ENCODE data around the gene EHBP1L1.

EHBP1L1 gene

GRCh38 chr11:65621460-65621859 lies 45.6 kb downstream of the EHBP1L1 start:
- H3K27ac ChIP-seq, result peak overlapping the region; percentile 0; the same call in 1 of the 2 replicates
- TF ChIP-seq, protein P1, sequence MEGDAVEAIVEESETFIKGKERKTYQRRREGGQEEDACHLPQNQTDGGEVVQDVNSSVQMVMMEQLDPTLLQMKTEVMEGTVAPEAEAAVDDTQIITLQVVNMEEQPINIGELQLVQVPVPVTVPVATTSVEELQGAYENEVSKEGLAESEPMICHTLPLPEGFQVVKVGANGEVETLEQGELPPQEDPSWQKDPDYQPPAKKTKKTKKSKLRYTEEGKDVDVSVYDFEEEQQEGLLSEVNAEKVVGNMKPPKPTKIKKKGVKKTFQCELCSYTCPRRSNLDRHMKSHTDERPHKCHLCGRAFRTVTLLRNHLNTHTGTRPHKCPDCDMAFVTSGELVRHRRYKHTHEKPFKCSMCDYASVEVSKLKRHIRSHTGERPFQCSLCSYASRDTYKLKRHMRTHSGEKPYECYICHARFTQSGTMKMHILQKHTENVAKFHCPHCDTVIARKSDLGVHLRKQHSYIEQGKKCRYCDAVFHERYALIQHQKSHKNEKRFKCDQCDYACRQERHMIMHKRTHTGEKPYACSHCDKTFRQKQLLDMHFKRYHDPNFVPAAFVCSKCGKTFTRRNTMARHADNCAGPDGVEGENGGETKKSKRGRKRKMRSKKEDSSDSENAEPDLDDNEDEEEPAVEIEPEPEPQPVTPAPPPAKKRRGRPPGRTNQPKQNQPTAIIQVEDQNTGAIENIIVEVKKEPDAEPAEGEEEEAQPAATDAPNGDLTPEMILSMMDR (conservative IDR thresholded peaks at IDR 0.05; ENCODE audit: low read depth), result no peak
- CTCF ChIA-PET, result no interaction called here
- POLR2A ChIA-PET (ENCODE audit: low non-redundant PET), result no interaction called here
- DNase-seq (ENCODE audit: low spot score), result no peak

DNA sequence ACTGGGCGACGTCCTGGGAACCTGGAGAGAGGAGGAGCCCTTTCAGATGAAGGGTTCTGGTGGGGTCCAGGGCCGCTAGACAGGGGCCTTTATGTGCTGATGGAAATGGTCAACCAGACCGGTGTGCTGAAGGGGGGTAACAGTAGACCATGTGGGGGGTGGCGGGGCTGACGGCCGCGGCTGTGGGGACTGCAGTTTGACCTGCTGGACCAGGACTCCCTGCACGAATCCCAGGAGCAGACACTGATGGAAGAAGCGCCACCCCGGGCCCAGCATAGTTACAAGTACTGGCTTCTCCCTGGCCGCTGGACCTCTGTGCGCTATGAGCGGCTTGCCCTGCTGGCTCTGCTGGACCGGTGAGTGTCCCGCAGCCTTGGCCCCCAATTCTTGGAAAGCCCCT lies 46.2 kb downstream of the EHBP1L1 start:
- TF ChIP-seq, protein P1 (conservative IDR thresholded peaks at IDR 0.05; ENCODE audit: low read depth), result no peak
- ChIA-PET CTCF (no interaction called here), POLR2A (ENCODE audit: low non-redundant PET) (interaction anchor here (0.7 kb wide), 1 partner anchor 31 kb away, joined by 3 read pairs; no protein-coding TSS in a partner anchor)
- H3K27ac ChIP-seq, result peak overlapping the region; percentile 0; the same call in 1 of the 2 replicates
- DNase-seq (ENCODE audit: low spot score), result no peak

GRCh38 chr11:65623177-65623576 lies 47.3 kb downstream of the EHBP1L1 start:
- TF ChIP-seq, protein P1 (conservative IDR thresholded peaks at IDR 0.05; ENCODE audit: low read depth), result no peak
- CTCF ChIA-PET, result interaction anchor here (0.9 kb wide), 1 partner anchor 15 kb away, joined by 4 read pairs; the partner anchor contains the start of gene SIPA1
- POLR2A ChIA-PET (ENCODE audit: low non-redundant PET), result no interaction called here
- peak overlapping the region; percentile 19 for H3K27ac ChIP-seq
- DNase-seq (ENCODE audit: low spot score), result no peak

- POLR2A ChIA-PET (ENCODE audit: low non-redundant PET), result no interaction called here
These were observed 48.2 kb downstream of the EHBP1L1 start for GRCh38 chr11:65623852-65624616.

GRCh38 chr11:65624931-65625627 lies 49.2 kb downstream of the EHBP1L1 start:
- TF ChIP-seq, protein P1 (conservative IDR thresholded peaks at IDR 0.05; ENCODE audit: low read depth), result no peak
- CTCF ChIA-PET, result interaction anchor here (0.6 kb wide), 1 partner anchor 12 kb away, joined by 4 read pairs; no protein-coding TSS in a partner anchor
- 0 out of 2 replicates have a peak overlapping the region, but pooled peaks have one; percentile 2 for H3K27ac ChIP-seq
- POLR2A ChIA-PET (ENCODE audit: low non-redundant PET), result no interaction called here
- no peak for DNase-seq (ENCODE audit: low spot score)

More at GRCh38 chr11:65623852-65624616, 48.2 kb downstream of the EHBP1L1 start:
- no peak for DNase-seq (ENCODE audit: low spot score)
- CTCF ChIA-PET, result no interaction called here
- TF ChIP-seq, protein P1 (conservative IDR thresholded peaks at IDR 0.05; ENCODE audit: low read depth), result no peak
- peak overlapping the region; percentile 19; the same call in 1 of the 2 replicates for H3K27ac ChIP-seq

DNA sequence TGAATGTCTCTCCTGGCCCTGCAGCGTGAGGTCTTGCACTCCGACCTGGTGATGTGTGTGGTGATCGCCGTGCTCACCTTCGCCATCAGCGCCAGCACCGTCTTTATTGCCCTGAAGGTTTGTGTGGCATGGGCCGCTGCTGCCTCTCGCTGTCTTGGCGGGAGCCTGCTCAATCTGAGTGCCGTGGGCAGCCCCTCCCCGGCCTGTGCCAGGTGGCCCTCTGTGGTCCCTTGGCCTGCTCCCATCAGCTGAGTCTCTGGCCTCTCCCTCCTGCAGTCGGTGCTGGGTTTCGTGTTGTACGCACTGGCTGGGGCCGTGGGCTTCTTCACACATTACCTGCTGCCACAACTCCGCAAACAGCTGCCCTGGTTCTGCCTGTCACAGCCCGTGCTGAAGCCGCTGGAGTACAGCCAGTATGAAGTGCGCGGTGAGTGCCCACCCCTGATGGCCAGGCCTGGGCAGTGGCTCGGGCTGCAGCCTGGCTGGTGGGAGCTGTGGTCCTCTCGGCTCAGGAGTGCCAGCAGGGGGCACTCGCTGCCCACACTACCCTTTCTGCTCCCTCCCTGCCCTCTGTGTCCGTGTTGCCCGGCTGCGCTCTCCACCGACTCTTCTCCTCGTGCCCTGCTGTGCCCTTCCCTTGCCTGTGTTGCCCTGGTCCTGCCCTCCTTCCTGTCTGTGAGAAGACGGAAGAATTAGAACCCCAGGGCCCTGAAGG lies 49.9 kb downstream of the EHBP1L1 start:
- ChIA-PET CTCF (interaction anchor here (0.6 to 0.7 kb wide), 4 partner anchors 11 to 235 kb away, joined by 3 to 6 read pairs (median 4); no protein-coding TSS in a partner anchor), POLR2A (ENCODE audit: low non-redundant PET) (no interaction called here)
- DNase-seq (ENCODE audit: low spot score), result no peak
- peak overlapping the region; percentile 22 for H3K27ac ChIP-seq
- TF ChIP-seq, protein P1 (conservative IDR thresholded peaks at IDR 0.05; ENCODE audit: low read depth), result peak; percentile 42
